ENCODE results near the gene CNNM2. TPM values are rescaled to one million over a fixed set of nuclear protein-coding genes. Genes with fewer than 3 reads are reported as not detected.
A peak's percentile ranks its signal among the peaks of the same experiment; 100 is the strongest.

Gene CNNM2
- polyA plus RNA-seq, 1 of the 3 experiments (the other 2 are of a cell fraction), result 4.0 TPM

GRCh38 chr10:102917314-102917961 is 656 bp upstream of the CNNM2 start:
- ChIA-PET POLR2A (interaction anchor here (1.0 to 1.7 kb wide), 3 partner anchors 137 to 275 kb away, joined by 3 to 6 read pairs (median 4); no protein-coding TSS in a partner anchor), CTCF (interaction anchor here (0.6 to 8.6 kb wide), 67 partner anchors 8 to 431 kb away, joined by 3 to 264 read pairs (median 4); partner anchors contain the start of genes CYP17A1 and RPEL1)
- Histone ChIP-seq H3K4me3 (ENCODE audit: low read depth in 2 of 2, low read length in 1 of 2) (peak overlapping the region; percentile 97 to 99), H3K9me2 (no peaks in the 10 kb centered on the region), H3K27ac (ENCODE audit: low read depth in 2 of 2, low read length in 1 of 2) (peak overlapping the region; percentile 61 to 67; a peak in 3 of 4 replicates), H3K4me2 (peak overlapping the region; percentile 100), H3K36me3 (replicated peaks in 1 of 2; ENCODE audit: control insufficient read depth in 1 of 2, insufficient read depth in 2 of 2, low read length in 1 of 2) (no peaks in the 10 kb centered on the region), H3K9me3 (peaks cover 3% of the 10 kb centered on the region; the same call in 1 of the 2 replicates), H3K27me3 (ENCODE audit: insufficient read depth) (no peaks in the 10 kb centered on the region), H2AFZ (ENCODE audit: low read depth) (peak overlapping the region; percentile 95), H4K20me1 (ENCODE audit: insufficient read depth) (no peaks in the 10 kb centered on the region), H3F3A (replicated peaks; ENCODE audit: insufficient read depth) (peaks cover 4% of the 10 kb centered on the region), H3K79me2 (ENCODE audit: insufficient read depth) (no peaks in the 10 kb centered on the region), H3K4me1 (ENCODE audit: control insufficient read depth in 1 of 2, insufficient read depth in 2 of 2, low read depth in 1 of 2, low read length in 1 of 2) (peaks cover 13 to 28% of the 10 kb centered on the region in 2 experiments; a peak in 3 of 4 replicates), H3K9ac (peak overlapping the region; percentile 56; the same call in 1 of the 2 replicates)
- DNase-seq, result peak; percentile 78
- peak; percentile 96 for TF ChIP-seq RAD21 (IDR thresholded peaks at IDR 0.05; ENCODE audit: low read length)
- TF ChIP-seq SMC3 (IDR thresholded peaks at IDR 0.05; ENCODE audit: low read depth, low read length), result peak; percentile 97
- no peak for TF ChIP-seq YY1 (IDR thresholded peaks at IDR 0.05; ENCODE audit: low read depth)
- TF ChIP-seq NFIC (IDR thresholded peaks at IDR 0.05; ENCODE audit: borderline replicate concordance), result no peak
- TF ChIP-seq CTCF (IDR thresholded peaks at IDR 0.05), result peak; percentile 99
- peak; percentile 23; the same call in 1 of the 2 replicates for TF ChIP-seq NRF1 (IDR thresholded peaks at IDR 0.05; ENCODE audit: low read depth, low read length)
- 0% methylated on average over 16 of the region's 45 CpGs for WGBS (ENCODE audit: low lambda C conversion rate)

GRCh38 chr10:102918817-102919245 is 737 bp downstream of the CNNM2 start:
- Histone ChIP-seq H3K9me2 (no peaks in the 10 kb centered on the region), H3K36me3 (replicated peaks in 1 of 2; ENCODE audit: control insufficient read depth in 1 of 2, insufficient read depth in 2 of 2, low read length in 1 of 2) (no peaks in the 10 kb centered on the region), H2AFZ (ENCODE audit: low read depth) (peak overlapping the region; percentile 86), H3K4me3 (ENCODE audit: low read depth in 2 of 2, low read length in 1 of 2) (peak overlapping the region; percentile 97 to 99), H3K9ac (peak overlapping the region; percentile 75), H3K27ac (ENCODE audit: low read depth in 2 of 2, low read length in 1 of 2) (peak overlapping the region; percentile 76 to 89; a peak in 3 of 4 replicates), H3K4me2 (peak overlapping the region; percentile 88), H3K27me3 (ENCODE audit: insufficient read depth) (no peaks in the 10 kb centered on the region), H3K9me3 (peaks cover 3% of the 10 kb centered on the region; the same call in 1 of the 2 replicates), H3K79me2 (ENCODE audit: insufficient read depth) (no peaks in the 10 kb centered on the region), H3K4me1 (ENCODE audit: control insufficient read depth in 1 of 2, insufficient read depth in 2 of 2, low read depth in 1 of 2, low read length in 1 of 2) (peaks cover 13 to 28% of the 10 kb centered on the region in 2 experiments; a peak in 3 of 4 replicates), H3F3A (replicated peaks; ENCODE audit: insufficient read depth) (peaks cover 4% of the 10 kb centered on the region), H4K20me1 (ENCODE audit: insufficient read depth) (no peaks in the 10 kb centered on the region)
- no peak for DNase-seq
- CTCF ChIA-PET, result interaction anchor here (1.0 to 8.6 kb wide), 14 partner anchors 10 to 363 kb away, joined by 3 to 264 read pairs (median 5); no protein-coding TSS in a partner anchor
- WGBS (ENCODE audit: low lambda C conversion rate), result 0% methylated on average over 6 of the region's 49 CpGs
- POLR2A ChIA-PET, result interaction anchor here (1.7 kb wide), 1 partner anchor 148 kb away, joined by 6 read pairs; no protein-coding TSS in a partner anchor
- TF ChIP-seq REST (IDR thresholded peaks at IDR 0.05; ENCODE audit: low read depth, low read length) (no peak), USF1 (IDR thresholded peaks at IDR 0.05; ENCODE audit: borderline replicate concordance, low read depth) (no peak), RXRA (IDR thresholded peaks at IDR 0.05; ENCODE audit: borderline replicate concordance, low read depth) (no peak), GABPA (IDR thresholded peaks at IDR 0.05; ENCODE audit: low read depth) (no peak), POLR2AphosphoS5 (IDR thresholded peaks at IDR 0.05; ENCODE audit: low read depth, low read length) (no peak), TCF12 (IDR thresholded peaks at IDR 0.05) (no peak), MXI1 (IDR thresholded peaks at IDR 0.05; ENCODE audit: low read depth, low read length) (no peak), SMC3 (IDR thresholded peaks at IDR 0.05; ENCODE audit: low read depth, low read length) (no peak), SIN3A (IDR thresholded peaks at IDR 0.05; ENCODE audit: borderline replicate concordance, low read depth, low read length) (no peak), EZH2phosphoT487 (IDR thresholded peaks at IDR 0.05; ENCODE audit: borderline replicate concordance, low read depth) (no peak), PBX3 (IDR thresholded peaks at IDR 0.05) (no peak), RAD21 (IDR thresholded peaks at IDR 0.05; ENCODE audit: low read length) (no peak), ELF1 (IDR thresholded peaks at IDR 0.05) (no peak), FOXJ3 (CRISPR knock-in tag; IDR thresholded peaks at IDR 0.05) (no peak), MAX (IDR thresholded peaks at IDR 0.05; ENCODE audit: low read depth) (no peak)

Data from SK-N-SH (cell line).